Measurements from ENCODE around the gene CSGALNACT2. TPM values are rescaled to one million over a fixed set of nuclear protein-coding genes. Genes with fewer than 3 reads are reported as not detected.

Gene CSGALNACT2
- total RNA-seq, 1 donor from 2014 or later = 24.7 TPM

GRCh38 chr10:43105956-43106229 lies 32.4 kb upstream of the CSGALNACT2 start:
- no peak for DNase-seq
- H3K27ac Mint-ChIP-seq = no peak overlapping the region
- H3K4me1 Mint-ChIP-seq = peaks cover 17% of the 10 kb centered on the region
- intact Hi-C loops (cut with micrococcal nuclease) = loop anchor here (1.0 to 10.0 kb wide), 5 partner anchors 29 to 551 kb away; partner anchors contain the start of genes CSGALNACT2 and RET
- peaks cover 20% of the 10 kb centered on the region for H3K27me3 Mint-ChIP-seq
- H3K4me3 Mint-ChIP-seq = no peak overlapping the region
- H3K9me3 Mint-ChIP-seq = no peaks in the 10 kb centered on the region
- H3K36me3 Mint-ChIP-seq (ENCODE audit: low read depth) = no peaks in the 10 kb centered on the region

DNA sequence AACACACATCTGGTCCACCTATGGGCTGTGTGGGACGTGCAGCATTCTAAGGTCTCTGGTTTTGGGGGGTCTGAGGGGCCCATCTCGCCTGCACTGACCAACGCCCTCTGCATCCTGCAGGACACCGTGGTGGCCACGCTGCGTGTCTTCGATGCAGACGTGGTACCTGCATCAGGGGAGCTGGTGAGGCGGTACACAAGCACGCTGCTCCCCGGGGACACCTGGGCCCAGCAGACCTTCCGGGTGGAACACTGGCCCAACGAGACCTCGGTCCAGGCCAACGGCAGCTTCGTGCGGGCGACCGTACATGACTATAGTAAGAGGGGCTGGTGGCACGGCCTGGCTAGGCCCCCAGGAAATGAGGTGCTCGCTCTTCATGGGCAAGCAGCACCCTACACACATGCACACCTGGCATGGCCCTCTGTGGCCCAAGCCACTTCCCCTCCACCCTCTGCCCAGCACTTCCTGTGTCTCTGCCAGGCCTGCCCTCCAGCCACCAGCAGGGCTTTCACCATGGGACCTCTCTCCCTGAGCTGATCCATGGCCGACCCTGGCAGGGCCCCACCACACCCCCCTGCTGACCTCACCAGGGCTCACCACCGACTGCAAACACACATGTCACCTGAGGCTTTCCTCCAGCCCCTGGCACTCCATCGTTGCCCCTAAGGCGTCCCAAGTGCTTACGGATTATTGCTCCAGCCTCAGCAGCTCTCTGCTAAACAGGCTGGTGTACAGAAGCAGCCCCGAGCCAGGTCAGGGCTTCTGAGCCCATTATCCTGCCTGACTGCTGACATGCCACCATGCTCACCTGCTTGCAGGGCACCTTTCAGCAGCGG lies 31.8 kb upstream of the CSGALNACT2 start:
- Mint-ChIP-seq H3K4me3 (no peak overlapping the region), H3K36me3 (ENCODE audit: low read depth) (no peaks in the 10 kb centered on the region)
- intact Hi-C loops (cut with micrococcal nuclease) = loop anchor here (10.0 kb wide), 1 partner anchor 552 kb away; no protein-coding TSS in a partner anchor

GRCh38 chr10:43108951-43109350 lies 29.3 kb upstream of the CSGALNACT2 start:
- no peaks in the 10 kb centered on the region for H3K36me3 Mint-ChIP-seq (ENCODE audit: low read depth)

More for the DNA sequence above, 31.8 kb upstream of the CSGALNACT2 start:
- peaks cover 17% of the 10 kb centered on the region for H3K4me1 Mint-ChIP-seq
- peaks cover 20% of the 10 kb centered on the region for H3K27me3 Mint-ChIP-seq
- no peaks in the 10 kb centered on the region for H3K9me3 Mint-ChIP-seq
- DNase-seq = no peak
- H3K27ac Mint-ChIP-seq = no peak overlapping the region

DNA sequence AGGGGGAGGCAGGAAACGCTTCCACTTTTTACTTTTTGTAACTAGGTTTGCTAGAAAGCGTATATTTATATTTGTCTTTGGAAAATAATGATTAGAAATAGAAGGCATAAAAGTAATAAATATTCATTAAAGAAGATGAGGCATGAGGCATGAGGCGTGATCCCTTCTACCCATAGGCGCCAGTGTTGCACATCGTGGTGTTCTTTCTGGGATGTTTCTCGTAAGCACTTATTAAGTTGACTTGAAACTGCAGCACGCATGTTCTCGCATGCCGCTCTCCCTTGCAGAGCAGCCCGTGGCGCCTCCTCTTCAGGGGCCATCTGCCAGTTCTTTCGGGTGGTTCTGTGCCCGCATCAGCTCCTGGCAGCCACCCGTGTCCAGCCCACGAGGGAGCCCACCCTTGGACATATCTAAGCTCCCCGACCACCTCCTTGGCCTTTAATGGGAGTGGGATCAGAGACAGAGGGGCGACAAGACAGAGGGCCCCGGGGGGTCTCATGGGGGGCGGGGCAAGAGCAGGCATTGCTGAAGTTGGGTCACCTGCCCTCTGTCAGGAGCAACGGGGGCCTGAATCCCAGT lies 28.5 kb upstream of the CSGALNACT2 start:
- Mint-ChIP-seq H3K9me3 (no peaks in the 10 kb centered on the region), H3K4me1 (peaks cover 17% of the 10 kb centered on the region), H3K27ac (no peak overlapping the region), H3K27me3 (peaks cover 2% of the 10 kb centered on the region), H3K4me3 (no peak overlapping the region), H3K36me3 (ENCODE audit: low read depth) (no peaks in the 10 kb centered on the region)
- DNase-seq = no peak
- intact Hi-C loops (cut with micrococcal nuclease) = loop anchor here (10.0 kb wide), 1 partner anchor 555 kb away; no protein-coding TSS in a partner anchor

More at GRCh38 chr10:43108951-43109350, 29.3 kb upstream of the CSGALNACT2 start:
- DNase-seq = no peak
- Mint-ChIP-seq H3K27me3 (peaks cover 2% of the 10 kb centered on the region), H3K4me1 (peaks cover 17% of the 10 kb centered on the region), H3K4me3 (no peak overlapping the region), H3K27ac (peak overlapping the region; percentile 17), H3K9me3 (no peaks in the 10 kb centered on the region)
- intact Hi-C loops (cut with micrococcal nuclease) = loop anchor here (10.0 kb wide), 1 partner anchor 554 kb away; no protein-coding TSS in a partner anchor

DNA sequence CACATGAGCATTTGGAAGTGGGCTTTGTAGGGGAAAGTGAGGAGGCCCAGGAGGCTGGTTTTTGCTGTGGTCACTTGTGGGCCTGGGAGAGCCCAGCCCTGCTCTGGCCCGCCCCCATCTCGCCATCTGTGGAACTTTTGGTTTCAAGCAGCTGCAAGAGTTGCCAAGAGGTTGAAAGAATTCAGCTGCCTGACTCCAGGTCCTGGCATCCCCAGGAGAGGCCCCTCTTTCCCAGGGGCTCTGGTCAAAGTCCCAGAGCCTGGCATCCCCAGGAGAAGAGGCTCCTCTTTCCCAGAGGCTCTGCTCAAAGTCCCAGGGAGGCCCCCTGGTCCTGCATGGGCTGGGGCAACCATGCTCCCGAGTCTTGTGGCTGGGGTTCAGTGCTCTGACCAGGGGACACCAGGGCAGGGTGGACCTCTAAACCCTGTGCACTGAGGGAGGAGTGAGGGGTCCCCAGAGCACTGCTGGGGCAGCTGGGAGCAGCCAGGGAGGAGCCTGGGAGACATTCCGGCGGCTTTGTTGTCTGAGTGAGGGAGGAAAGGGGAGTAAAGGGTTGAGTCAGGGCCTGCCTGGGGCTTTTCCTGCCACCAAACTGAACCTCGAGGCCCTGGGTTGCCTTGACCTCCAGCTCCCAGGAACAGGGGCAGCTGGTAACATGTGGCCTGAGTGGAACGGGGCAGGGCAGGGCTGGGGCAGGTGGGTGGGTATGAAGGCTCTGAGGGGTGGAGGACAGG lies 27.7 kb upstream of the CSGALNACT2 start:
- H3K4me3 Mint-ChIP-seq = no peak overlapping the region
- H3K27ac Mint-ChIP-seq = peak overlapping the region; percentile 48
- DNase-seq = no peak
- H3K27me3 Mint-ChIP-seq = no peaks in the 10 kb centered on the region
- H3K9me3 Mint-ChIP-seq = no peaks in the 10 kb centered on the region
- no peaks in the 10 kb centered on the region for H3K36me3 Mint-ChIP-seq (ENCODE audit: low read depth)
- intact Hi-C loops (cut with micrococcal nuclease) = no loop called here
- peaks cover 13% of the 10 kb centered on the region for H3K4me1 Mint-ChIP-seq

DNA sequence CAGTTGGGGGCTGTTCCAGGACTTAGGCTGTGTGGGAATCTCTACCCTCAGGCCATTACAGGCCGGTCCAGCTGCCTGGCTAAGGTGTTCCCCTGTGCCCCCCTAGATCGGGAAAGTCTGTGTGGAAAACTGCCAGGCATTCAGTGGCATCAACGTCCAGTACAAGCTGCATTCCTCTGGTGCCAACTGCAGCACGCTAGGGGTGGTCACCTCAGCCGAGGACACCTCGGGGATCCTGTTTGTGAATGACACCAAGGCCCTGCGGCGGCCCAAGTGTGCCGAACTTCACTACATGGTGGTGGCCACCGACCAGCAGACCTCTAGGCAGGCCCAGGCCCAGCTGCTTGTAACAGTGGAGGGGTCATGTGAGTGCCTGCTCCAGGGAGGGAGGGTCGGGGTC lies 27.1 kb upstream of the CSGALNACT2 start:
- Mint-ChIP-seq H3K4me1 (peaks cover 11% of the 10 kb centered on the region), H3K27ac (no peak overlapping the region), H3K4me3 (no peak overlapping the region), H3K36me3 (ENCODE audit: low read depth) (no peaks in the 10 kb centered on the region), H3K27me3 (no peaks in the 10 kb centered on the region), H3K9me3 (no peaks in the 10 kb centered on the region)
- DNase-seq = no peak
- intact Hi-C loops (cut with micrococcal nuclease) = no loop called here

GRCh38 chr10:43111921-43112607 lies 26.2 kb upstream of the CSGALNACT2 start:
- Mint-ChIP-seq H3K9me3 (no peaks in the 10 kb centered on the region), H3K27ac (no peak overlapping the region), H3K4me1 (peaks cover 8% of the 10 kb centered on the region), H3K4me3 (no peak overlapping the region), H3K36me3 (ENCODE audit: low read depth) (no peaks in the 10 kb centered on the region), H3K27me3 (no peaks in the 10 kb centered on the region)
- no peak for DNase-seq
- intact Hi-C loops (cut with micrococcal nuclease) = no loop called here

DNA sequence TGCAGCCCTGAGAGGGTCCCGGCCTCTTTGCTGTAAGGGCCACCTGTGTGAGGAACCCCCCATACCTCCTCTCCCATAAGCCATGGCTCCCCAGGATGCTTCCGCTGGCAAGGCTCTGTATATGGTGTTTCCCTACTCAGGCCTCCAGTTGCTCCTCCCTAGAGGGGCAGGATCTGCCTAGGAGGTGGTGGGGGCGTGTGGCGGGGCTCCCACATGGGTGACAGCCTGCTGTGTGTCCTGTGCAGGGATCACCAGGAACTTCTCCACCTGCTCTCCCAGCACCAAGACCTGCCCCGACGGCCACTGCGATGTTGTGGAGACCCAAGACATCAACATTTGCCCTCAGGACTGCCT lies 25.7 kb upstream of the CSGALNACT2 start:
- no peaks in the 10 kb centered on the region for H3K9me3 Mint-ChIP-seq
- H3K36me3 Mint-ChIP-seq (ENCODE audit: low read depth) = no peaks in the 10 kb centered on the region
- no peak overlapping the region for H3K4me3 Mint-ChIP-seq
- H3K4me1 Mint-ChIP-seq = peaks cover 8% of the 10 kb centered on the region
- no peak for DNase-seq
- intact Hi-C loops (cut with micrococcal nuclease) = no loop called here
- no peaks in the 10 kb centered on the region for H3K27me3 Mint-ChIP-seq
- no peak overlapping the region for H3K27ac Mint-ChIP-seq

DNA sequence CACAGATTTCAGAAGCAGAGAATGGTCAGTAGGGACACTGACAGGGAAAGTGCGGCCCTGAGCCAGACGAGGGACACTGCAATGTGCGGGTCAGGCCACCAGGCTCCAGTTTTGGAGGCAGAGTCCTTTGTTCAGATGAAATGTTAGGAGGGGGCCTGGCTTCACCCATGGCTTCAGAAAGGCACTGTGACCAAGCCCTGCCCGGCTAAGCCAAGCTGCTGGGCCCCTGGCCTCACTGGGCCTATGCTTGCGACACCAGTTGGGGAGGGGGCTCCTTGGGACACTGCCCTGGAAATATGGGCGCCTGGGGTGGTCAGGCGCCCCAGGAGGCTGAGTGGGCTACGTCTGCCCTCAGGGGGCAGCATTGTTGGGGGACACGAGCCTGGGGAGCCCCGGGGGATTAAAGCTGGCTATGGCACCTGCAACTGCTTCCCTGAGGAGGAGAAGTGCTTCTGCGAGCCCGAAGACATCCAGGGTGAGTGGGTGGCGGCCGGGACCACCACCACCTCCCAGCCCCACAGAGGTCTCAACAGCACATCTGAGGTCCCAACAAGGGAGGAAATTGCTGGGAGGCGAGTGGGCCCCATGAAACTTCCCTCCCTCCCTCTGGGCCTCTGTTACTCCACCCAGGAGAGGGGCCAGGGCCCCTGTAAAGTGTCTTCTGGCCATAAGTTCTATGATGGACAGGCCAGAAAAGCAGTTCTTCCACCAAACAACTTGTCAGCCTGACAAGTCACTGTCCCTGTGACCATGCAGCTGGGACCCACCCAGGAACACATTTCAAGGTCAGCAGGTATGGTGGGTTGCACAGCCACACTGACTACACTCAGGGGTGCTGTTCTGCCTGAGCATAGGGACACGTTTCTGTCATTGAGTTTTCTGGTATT lies 24.8 kb upstream of the CSGALNACT2 start:
- H3K9me3 Mint-ChIP-seq = no peaks in the 10 kb centered on the region
- no peak overlapping the region for H3K4me3 Mint-ChIP-seq

GRCh38 chr10:43114088-43114742 lies 24.0 kb upstream of the CSGALNACT2 start:
- Mint-ChIP-seq H3K9me3 (no peaks in the 10 kb centered on the region), H3K27ac (no peak overlapping the region), H3K4me3 (no peak overlapping the region), H3K36me3 (ENCODE audit: low read depth) (no peaks in the 10 kb centered on the region), H3K4me1 (peaks cover 8% of the 10 kb centered on the region), H3K27me3 (no peaks in the 10 kb centered on the region)
- DNase-seq = no peak
- intact Hi-C loops (cut with micrococcal nuclease) = no loop called here

More for the DNA sequence above, 24.8 kb upstream of the CSGALNACT2 start:
- intact Hi-C loops (cut with micrococcal nuclease) = no loop called here
- no peak for DNase-seq
- Mint-ChIP-seq H3K36me3 (ENCODE audit: low read depth) (no peaks in the 10 kb centered on the region), H3K27ac (no peak overlapping the region), H3K4me1 (peaks cover 6% of the 10 kb centered on the region), H3K27me3 (no peaks in the 10 kb centered on the region)

DNA sequence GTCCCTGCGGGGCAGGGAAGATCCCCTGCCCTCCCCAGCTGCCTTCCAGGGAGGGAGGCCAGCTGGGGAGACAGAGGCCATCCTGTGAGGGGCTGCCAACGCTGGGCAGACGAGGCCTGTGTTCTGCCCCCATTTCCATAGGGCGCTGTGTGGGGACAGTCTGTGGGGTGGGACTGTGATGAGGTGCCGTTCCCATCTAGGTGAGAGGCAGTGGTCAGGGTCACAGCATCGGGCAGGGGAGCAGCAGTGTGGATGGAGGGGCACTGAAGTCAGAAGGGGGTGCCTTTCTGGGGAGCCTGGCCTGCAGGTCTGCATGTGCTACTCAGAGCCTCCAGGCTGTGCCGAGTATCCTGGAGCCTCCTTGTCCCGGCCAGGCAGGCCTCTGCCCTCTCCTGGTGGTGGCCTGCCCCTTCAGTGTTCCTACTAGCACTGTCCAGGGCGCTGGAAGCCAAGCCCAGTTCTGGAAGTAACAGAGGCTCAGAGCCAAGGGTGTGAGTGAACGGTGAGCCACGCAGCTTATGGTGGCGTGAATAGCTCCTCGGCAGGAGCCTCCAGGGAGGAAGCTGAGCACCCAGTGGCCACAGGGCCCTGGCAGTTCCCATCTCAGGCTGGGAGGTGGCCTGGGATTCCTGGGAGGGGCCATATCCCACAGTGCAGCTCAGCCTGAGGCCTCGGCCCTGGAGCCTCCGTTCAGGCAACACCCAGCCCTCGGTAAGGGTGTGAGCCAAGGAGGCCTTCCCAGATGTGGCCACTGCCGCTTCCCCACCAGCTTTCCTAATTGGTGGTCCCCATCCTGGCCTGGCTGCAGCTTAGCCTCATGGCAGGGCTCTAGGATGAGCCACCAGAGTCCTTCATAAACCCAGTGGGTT lies 23.3 kb upstream of the CSGALNACT2 start:
- H3K27ac Mint-ChIP-seq = no peak overlapping the region
- peaks cover 13% of the 10 kb centered on the region for H3K4me1 Mint-ChIP-seq
- no peak overlapping the region for H3K4me3 Mint-ChIP-seq
- intact Hi-C loops (cut with micrococcal nuclease) = no loop called here
- H3K27me3 Mint-ChIP-seq = no peaks in the 10 kb centered on the region
- no peak for DNase-seq
- H3K36me3 Mint-ChIP-seq (ENCODE audit: low read depth) = no peaks in the 10 kb centered on the region
- no peaks in the 10 kb centered on the region for H3K9me3 Mint-ChIP-seq
